GM12872 (cell line): ENCODE results near the gene SULT2A1.
A peak's percentile ranks its signal among the peaks of the same experiment; 100 is the strongest.

Experiments used
- CTCF ChIP-seq: IDR thresholded peaks from 3 replicates; pipeline ENCODE4 v1.5.1; 2011; ENCODE audit warnings: low read depth, mild to moderate bottlenecking, low read length, moderate library complexity; ENCODE audit not compliant: insufficient read depth

Gene SULT2A1

GRCh38 chr19:47848823-47849473 is 37.2 kb downstream of the SULT2A1 start:
- peak; percentile 57 for TF ChIP-seq CTCF

GRCh38 chr19:47848425-47848822 is 37.7 kb downstream of the SULT2A1 start:
- TF ChIP-seq CTCF, result no peak

- TF ChIP-seq CTCF, result no peak
Observed at GRCh38 chr19:47842941-47843340, 43.2 kb downstream of the SULT2A1 start.

- no peak for TF ChIP-seq CTCF
Observed at GRCh38 chr19:47839913-47840312, 46.2 kb downstream of the SULT2A1 start.

GRCh38 chr19:47839411-47839810 is 46.7 kb downstream of the SULT2A1 start:
- no peak for TF ChIP-seq CTCF

- no peak for TF ChIP-seq CTCF
Observed at GRCh38 chr19:47836038-47836437, 50.1 kb downstream of the SULT2A1 start.

- TF ChIP-seq CTCF, result no peak
Observed at GRCh38 chr19:47832723-47833122, 53.4 kb downstream of the SULT2A1 start.
